ENCODE results near the gene RNF151. TPM values are rescaled to one million over a fixed set of nuclear protein-coding genes. Genes with fewer than 3 reads are reported as not detected.
A peak's percentile ranks its signal among the peaks of the same experiment; 100 is the strongest.

RNF151 gene, protein sequence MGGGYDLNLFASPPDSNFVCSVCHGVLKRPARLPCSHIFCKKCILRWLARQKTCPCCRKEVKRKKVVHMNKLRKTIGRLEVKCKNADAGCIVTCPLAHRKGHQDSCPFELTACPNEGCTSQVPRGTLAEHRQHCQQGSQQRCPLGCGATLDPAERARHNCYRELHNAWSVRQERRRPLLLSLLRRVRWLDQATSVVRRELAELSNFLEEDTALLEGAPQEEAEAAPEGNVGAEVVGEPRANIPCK
- not detected for total RNA-seq

DNA sequence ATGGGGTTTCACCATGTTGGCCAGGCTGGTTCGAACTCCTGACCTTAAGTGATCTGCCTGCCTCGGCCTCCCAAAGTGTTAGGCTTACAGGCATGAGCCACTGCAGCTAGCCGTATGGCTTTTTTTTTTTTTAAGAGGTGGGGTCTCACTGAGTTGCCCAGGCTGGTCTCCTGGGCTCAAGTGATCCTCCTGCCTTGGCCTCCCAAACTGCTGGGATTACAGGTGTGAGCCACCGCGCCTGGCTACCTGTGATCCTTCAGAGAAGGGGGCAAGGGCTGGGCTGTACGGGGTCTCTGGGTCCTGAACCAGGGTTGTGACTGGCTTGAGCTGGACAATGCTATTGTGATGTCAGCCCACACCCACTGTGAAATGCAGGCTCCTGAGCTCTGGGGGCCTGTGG is at the start of gene RNF151:
Gene RNF151, plus strand, starts transcription at position 397 of the 400 bp plus-strand sequence. CDS start 26 bp downstream, outside the sequence.
- Histone ChIP-seq H3K4me3 (peak within 1 kb of the TSS; percentile 74 to 100 (median 92)), H3K4me1 (peaks cover 31 to 51% (median 38%) of the 10 kb centered on the region in 4 donors), H3K36me3 (peaks cover 18 to 26% (median 21%) of the 10 kb centered on the region in 4 donors), H3K27me3 (peaks cover 0 to under 1% (median 0%) of the 10 kb centered on the region in 4 donors), H3K9me3 (no peaks in the 10 kb centered on the region), H3K27ac (replicated peaks in 1 of 4) (peak within 1 kb of the TSS; percentile 93 to 99 (median 98))
- DNase-seq (ENCODE audit: extremely low spot score) = no peak
- intact Hi-C loops (cut with DNase I) = no loop called here
- TF ChIP-seq, protein P1, sequence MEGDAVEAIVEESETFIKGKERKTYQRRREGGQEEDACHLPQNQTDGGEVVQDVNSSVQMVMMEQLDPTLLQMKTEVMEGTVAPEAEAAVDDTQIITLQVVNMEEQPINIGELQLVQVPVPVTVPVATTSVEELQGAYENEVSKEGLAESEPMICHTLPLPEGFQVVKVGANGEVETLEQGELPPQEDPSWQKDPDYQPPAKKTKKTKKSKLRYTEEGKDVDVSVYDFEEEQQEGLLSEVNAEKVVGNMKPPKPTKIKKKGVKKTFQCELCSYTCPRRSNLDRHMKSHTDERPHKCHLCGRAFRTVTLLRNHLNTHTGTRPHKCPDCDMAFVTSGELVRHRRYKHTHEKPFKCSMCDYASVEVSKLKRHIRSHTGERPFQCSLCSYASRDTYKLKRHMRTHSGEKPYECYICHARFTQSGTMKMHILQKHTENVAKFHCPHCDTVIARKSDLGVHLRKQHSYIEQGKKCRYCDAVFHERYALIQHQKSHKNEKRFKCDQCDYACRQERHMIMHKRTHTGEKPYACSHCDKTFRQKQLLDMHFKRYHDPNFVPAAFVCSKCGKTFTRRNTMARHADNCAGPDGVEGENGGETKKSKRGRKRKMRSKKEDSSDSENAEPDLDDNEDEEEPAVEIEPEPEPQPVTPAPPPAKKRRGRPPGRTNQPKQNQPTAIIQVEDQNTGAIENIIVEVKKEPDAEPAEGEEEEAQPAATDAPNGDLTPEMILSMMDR (IDR thresholded peaks at IDR 0.05) = no peak
- no peak for TF ChIP-seq POLR2A (IDR thresholded peaks at IDR 0.05; ENCODE audit: low read depth)
- no peak for TF ChIP-seq EP300 (IDR thresholded peaks at IDR 0.05)
- TF ChIP-seq POLR2AphosphoS5 (IDR thresholded peaks at IDR 0.05) = no peak
- WGBS = 93% methylated on average over 3 of the region's 6 CpGs

DNA sequence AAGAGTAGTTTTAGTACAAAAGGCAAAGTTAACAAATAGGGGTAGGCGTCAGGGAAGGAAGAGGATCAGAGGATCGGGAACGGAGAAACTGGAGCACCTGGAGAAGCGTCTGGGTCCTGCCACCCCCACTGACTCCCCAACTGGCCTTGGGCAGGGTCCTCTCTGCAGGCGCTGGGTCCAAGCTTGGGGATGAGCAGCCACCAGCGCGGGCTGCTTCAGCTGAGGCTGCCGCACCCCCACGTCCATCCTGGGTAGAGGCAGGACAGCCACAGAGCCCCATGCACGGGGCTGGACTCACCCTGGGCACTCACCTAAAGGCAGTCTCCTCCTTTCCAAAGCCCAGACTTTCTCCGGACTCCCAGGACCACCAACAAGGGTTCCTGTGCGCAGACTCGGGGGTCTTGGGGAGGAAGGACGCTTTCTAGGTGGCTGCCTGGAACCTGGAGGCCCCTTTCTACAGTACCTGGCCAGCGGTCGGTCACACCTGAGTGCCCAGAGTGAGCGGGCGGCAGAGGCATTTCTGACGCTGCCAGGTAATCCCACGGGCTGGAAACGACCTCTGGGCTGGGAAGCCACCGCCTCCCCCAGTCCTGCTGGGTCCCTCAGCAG is 49.5 kb upstream of the RNF151 start:
- intact Hi-C loops (cut with DNase I) = no loop called here
- H3K27ac ChIP-seq (replicated peaks in 1 of 4) = no peak overlapping the region
- H3K9me3 ChIP-seq = no peaks in the 10 kb centered on the region
- peaks cover 0 to 97% (median 36%) of the 10 kb centered on the region in 4 donors for H3K27me3 ChIP-seq
- H3K4me3 ChIP-seq = no peak overlapping the region
- TF ChIP-seq EP300 (IDR thresholded peaks at IDR 0.05) (no peak), POLR2A (IDR thresholded peaks at IDR 0.05; ENCODE audit: low read depth) (no peak), POLR2AphosphoS5 (IDR thresholded peaks at IDR 0.05) (no peak)
- TF ChIP-seq, protein P1 (IDR thresholded peaks at IDR 0.05) = no peak
- DNase-seq (ENCODE audit: extremely low spot score) = no peak
- H3K4me1 ChIP-seq = peaks cover 0 to 19% (median 12%) of the 10 kb centered on the region in 4 donors
- WGBS = 8% methylated on average over 12 of the region's 22 CpGs
- H3K36me3 ChIP-seq = no peaks in the 10 kb centered on the region

DNA sequence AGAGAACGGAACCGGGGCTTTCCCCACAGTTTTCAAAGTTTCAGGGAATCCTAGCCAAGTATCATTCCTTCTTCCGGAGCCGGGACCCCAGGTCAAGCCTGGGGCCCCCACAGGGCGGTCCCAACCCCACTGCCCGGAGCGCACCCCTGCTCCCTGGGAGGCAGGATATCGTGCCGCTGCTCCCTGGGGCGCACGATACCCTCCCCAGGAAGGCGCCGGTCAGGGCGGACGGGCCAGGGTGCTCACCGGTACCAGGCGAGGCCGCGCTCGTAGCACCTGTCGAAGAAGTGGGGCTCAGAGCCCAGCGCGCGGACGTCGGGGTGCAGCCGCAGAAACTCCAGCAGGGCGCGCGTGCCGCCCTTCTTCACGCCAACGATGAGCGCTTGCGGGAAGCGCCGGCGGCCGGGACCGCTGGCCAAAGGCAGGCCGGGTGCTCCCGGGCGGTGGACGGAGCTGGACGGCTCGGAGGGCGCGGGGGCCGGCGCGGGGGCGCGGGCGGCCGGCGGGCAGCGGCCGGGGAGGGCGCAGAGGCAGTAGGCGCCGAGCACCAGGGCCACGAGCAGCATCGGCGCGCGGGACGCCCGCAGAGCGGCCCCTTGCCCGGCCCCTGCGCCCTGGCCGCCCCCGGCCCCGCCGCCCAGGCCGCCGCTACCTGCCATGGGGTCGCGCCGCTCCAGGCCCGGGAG is 48.8 kb upstream of the RNF151 start:
- TF ChIP-seq, protein P1 (IDR thresholded peaks at IDR 0.05) = no peak
- TF ChIP-seq EP300 (IDR thresholded peaks at IDR 0.05) (no peak), POLR2AphosphoS5 (IDR thresholded peaks at IDR 0.05) (no peak), POLR2A (IDR thresholded peaks at IDR 0.05; ENCODE audit: low read depth) (no peak)
- intact Hi-C loops (cut with DNase I) = no loop called here
- WGBS = 3% methylated on average over 11 of the region's 81 CpGs
- Histone ChIP-seq H3K4me3 (no peak overlapping the region), H3K36me3 (no peaks in the 10 kb centered on the region), H3K27me3 (peaks cover 0 to 98% (median 40%) of the 10 kb centered on the region in 4 donors), H3K4me1 (peaks cover 0 to 19% (median 12%) of the 10 kb centered on the region in 4 donors), H3K9me3 (no peaks in the 10 kb centered on the region), H3K27ac (replicated peaks in 1 of 4) (no peak overlapping the region)
- no peak for DNase-seq (ENCODE audit: extremely low spot score)

GRCh38 chr16:1918351-1919326 is 48.0 kb upstream of the RNF151 start, which contains the start of gene HS3ST6:
Gene HS3ST6, minus strand, starts transcription at chr16:1918415. Its CDS starts 92 bp downstream, at chr16:1918323.
- intact Hi-C loops (cut with DNase I) = no loop called here
- Histone ChIP-seq H3K27me3 (peaks cover 0 to 99% (median 46%) of the 10 kb centered on the region in 4 donors), H3K27ac (replicated peaks in 1 of 4) (no peak within 1 kb of the TSS), H3K9me3 (no peaks in the 10 kb centered on the region), H3K36me3 (no peaks in the 10 kb centered on the region), H3K4me3 (peak within 1 kb of the TSS in 1 of 4 donors; percentile 14), H3K4me1 (peaks cover 0 to 24% (median 19%) of the 10 kb centered on the region in 4 donors)
- TF ChIP-seq POLR2A (IDR thresholded peaks at IDR 0.05; ENCODE audit: low read depth) = no peak
- no peak for TF ChIP-seq EP300 (IDR thresholded peaks at IDR 0.05)
- TF ChIP-seq, protein P1 (IDR thresholded peaks at IDR 0.05) = no peak
- no peak for TF ChIP-seq POLR2AphosphoS5 (IDR thresholded peaks at IDR 0.05)
- WGBS = 26% methylated on average over 6 of the region's 71 CpGs
- no peak for DNase-seq (ENCODE audit: extremely low spot score)
